GM19193 (cell line): ENCODE data around the gene ZNF710.

ENCODE experiments used
- POLR2A ChIP-seq: IDR thresholded peaks from 4 replicates; pipeline ENCODE4 v1.6.1; 2011; ENCODE audit not compliant: insufficient read depth, insufficient read length; ENCODE audit errors: extremely low read depth

ZNF710 gene

DNA sequence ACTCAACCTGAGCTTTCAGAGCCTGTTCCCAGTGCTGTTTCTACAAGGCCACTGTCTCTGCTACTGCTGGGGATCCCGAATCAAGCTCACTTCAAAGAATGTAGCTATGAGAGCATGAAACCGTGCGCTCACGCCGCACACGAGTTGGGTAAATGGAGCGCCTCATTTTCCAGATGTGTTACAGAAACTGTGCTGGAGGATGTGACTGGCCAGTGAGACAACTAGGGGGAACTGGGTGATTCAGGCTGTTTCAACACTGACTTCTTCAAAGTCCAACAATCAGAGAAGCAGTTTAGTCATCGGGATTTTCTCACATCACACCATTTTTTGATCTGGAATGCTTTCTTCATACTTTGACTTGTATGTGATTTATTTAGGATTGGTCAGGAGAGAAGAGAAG lies 3.5 kb downstream of the ZNF710 start:
- no peak for TF ChIP-seq POLR2A

DNA sequence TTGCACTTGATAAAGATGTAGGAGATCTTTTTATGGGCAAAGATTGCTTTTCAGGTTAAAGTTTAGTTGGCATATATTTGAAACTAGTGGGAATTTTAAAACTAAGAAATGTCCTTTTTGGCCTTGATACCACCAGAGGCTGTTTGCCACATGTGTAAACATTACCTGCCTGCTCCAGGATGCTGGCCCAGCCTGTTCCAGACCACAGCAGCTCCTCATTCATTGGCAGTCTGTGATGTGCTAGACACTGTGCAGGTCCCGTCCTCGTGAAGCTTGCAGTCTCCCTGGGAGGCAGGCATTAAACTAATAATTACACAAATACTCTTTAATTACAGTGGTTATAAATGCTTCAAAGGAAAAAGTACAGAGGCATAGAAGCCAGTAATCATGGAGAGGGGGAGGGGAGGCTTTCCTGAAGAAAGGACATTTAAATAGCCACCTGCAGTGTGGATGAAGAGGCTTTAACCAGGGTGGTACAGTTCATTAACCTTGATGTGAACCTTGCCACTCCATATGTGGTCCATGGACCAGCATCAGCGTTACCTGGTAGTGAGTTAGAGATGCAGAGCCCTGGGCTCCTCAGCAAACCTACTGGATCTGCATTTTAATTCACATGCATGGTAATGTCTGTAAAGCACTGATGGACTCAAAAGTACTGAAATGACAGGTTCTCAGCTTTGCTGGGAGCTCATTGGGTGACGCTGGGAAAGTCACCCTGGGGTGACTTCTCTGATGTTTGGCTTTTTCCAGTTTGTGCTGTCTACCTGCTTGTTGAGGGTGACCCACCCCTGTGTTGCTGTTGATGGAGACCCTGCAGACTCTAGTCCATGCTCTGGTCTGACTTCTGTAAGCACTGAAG lies 5.3 kb downstream of the ZNF710 start:
- TF ChIP-seq POLR2A: no peak

DNA sequence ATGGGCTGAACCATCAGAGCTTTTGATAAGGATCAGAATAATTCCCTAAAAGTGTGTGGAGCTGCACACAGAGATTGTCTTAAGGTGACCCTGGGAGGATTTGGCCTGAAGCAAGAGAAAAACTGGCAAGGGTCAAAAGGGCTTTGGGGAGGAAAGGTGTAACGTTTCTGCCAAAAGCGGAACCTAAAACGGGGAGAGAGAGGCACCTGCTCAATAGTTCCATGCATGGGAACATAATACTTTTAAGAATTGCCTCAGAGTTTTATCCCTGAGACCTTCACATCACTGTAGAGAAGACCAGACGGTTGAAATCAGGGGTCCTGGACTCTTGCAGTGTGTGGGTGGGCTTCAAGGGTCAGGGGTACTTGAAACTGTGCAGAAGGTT lies 5.9 kb downstream of the ZNF710 start:
- TF ChIP-seq POLR2A: no peak

DNA sequence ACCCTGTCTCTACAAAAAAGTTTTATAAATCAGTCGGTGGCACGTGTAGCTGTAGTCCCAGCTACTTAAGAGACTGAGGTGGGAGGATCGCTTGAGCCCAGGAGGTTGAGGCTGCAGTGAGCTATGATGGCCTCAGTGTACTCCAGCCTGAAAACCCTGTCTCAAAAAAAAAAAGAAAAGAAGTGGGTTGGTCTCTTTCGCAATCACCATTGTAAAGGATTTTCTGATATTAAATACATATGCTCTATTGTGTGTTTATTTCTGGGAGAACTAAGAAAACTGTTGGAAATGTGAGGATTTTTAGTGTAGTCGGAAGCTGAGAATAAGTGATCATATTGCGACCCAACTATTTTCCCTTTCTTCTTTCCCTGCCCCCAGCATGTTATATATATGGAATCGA lies 7.5 kb downstream of the ZNF710 start:
- TF ChIP-seq POLR2A: no peak

DNA sequence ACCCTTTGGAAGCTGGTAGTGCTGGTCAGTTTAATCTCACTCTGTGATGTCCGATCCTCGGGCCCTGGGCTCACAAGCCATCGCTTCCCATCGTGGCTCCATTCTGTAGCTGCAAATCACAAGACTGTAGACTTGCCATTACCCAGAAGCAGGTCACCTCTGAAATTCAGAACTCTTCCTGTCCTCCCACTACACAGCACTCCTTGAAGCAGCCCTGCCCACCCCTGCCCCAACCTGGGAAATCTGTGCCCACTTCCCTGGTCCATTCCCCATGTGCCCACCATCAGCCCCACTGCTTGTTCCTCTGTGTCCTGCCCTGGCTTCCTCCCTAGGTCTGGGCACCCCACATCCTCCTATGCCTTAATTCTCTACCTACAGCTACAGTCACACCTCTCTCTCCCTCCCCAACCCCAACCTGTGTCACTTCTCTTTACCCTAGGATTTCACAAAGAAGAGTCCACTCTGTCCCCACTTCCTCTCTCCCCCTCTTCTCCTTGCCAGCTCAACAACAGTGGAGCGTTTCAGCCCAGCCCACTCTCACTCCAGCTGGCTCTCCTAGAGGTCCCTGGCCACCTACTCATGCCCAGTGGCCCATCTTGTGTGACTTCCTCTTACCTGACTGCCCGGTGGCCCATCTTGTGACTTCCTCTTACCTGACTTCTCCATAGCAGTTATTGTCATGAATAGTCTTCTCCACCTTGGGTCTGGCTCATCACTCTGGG lies 8.3 kb downstream of the ZNF710 start:
- no peak for TF ChIP-seq POLR2A

DNA sequence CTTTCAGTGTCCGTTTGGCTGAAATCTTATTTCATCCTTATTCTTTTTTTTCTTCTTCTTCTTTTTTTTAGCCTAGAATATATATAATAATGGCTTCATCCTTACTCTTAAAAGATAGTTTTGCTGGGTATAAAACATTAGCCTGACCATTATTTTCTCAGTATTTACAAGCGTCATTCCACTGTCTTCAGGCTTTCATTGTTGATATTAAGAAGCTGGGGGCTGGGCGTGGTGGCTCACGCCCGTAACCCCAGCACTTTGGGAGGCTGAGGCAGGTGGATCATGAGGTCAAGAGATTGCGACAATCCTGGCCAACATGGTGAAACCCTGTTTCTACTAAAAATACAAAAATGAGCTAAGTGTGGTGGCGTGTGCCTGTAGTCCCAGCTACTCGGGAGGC lies 10.6 kb downstream of the ZNF710 start:
- TF ChIP-seq POLR2A: no peak

DNA sequence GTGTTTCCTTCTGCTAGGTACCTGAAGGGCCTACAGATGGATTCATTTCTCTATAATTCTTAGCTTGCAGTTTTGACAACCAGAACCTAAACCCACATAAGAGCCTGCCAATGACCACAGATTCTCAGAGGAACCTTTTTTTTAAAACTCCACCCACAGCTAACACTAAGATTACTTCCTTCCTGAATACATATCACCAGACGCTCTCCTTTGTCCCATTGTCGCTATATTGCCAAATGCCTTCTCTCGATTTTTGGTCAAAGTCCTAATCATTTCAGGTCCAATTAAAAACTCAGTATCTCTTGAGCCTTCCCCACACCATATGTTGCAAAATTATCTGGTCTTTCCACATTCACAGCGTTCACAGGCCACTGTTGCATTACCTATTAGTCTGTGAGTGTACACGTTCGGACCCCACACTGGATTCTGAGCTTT lies 12.4 kb downstream of the ZNF710 start:
- no peak for TF ChIP-seq POLR2A

DNA sequence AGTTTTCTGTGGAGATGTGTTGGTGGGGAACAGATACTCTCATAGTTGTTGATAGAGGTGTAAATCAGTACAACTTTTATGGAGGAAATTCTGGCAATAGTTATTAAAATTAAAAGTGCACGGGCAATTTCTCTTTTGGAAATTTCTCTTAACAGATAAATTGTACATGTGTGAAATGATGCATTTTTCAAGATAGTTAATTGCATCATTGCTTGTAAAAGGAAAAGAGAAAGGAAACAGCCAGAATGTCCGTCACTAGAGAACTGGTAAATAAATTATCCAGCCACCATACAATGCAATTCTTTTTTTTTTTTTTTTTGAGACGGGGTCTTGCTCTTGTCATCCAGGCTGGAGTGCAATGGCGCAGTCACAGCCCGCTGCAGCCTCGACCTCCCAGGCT lies 14.2 kb downstream of the ZNF710 start:
- no peak for TF ChIP-seq POLR2A

DNA sequence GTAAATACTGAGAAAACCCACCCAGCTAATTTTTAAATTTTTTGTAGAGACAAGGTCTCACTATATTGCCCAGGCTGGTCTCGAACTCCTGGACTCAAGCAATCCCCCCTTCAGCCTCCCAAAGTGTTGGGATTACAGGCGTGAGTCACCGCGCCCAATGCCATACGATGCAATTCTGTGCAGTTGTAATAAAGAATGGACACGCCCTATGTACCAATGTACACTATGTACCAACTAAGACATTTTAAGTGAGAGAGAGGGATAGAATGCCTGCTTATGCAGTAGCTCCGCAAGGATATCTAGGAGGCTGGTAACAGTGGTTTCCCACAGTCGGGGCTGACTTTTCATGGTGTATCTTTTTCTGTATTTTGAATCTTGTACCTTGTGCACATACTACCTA lies 14.6 kb downstream of the ZNF710 start:
- no peak for TF ChIP-seq POLR2A

DNA sequence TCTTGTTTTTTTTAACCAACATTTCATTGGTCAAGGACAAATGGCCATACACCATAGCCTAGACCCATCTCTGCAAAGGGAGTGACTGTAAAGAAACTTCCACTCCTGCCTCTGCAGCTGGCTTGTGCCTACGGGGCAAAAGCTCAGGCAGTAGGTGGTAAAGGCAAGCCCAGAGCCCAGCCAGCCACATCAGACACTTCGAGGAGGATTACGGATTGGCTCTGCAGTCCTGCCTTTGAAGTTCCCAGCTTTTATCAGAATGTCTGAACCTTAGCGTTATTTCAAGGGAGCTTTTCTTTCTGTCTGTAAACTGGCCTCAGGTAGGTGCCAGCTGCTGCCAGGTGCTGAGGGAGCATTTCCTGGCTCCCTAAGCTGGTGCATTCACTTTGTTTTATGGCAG lies 15.6 kb downstream of the ZNF710 start:
- TF ChIP-seq POLR2A: no peak

DNA sequence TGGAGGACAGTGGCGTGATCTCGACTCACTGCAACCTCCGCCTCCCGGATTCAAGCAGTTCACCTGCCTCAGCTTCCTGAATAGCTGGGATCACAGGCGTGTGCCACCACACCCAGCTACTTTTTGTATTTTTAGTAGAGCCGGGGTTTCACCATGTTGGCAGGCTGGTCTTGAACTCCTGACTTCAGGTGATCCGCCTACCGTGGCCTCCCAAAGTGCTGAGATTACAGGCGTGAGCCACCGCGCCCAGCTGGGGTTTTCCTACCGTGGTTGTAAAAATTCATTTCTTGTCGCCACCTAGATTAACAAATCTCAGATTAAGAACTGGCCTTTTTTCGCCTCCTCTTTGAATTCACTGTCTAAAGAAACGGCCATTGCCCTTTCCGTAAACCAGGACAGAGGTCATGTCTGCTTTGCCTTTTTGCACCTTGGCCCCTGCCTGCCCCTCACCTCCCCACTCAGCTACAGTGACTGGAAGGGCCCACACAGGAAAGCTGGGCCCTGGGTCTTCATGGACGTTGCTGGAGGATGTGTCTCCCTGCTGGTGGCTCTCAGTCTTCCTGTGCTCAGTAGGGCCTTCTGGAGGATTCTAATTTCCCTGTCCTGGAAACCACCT lies 17.2 kb downstream of the ZNF710 start:
- TF ChIP-seq POLR2A: no peak

DNA sequence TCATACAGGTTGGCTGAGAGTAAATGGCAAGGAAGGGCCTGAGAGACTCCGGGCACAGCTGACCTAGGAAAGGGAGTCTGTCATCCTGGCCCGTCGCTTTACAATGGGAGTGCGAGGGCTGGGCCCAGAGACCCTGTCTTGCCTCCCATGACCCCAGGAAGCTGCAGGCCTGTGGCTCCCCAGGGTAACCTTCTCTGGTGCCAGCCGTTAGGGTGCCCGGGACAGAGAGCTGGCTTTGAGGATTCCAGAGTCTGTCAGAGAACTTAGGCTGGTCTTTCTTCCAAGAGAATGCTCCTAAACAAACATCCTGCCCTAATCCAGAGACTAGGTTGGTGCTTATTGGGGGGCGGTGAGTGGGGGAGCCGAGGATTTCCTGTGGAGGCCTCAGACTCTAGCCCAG lies 18.5 kb downstream of the ZNF710 start:
- no peak for TF ChIP-seq POLR2A

DNA sequence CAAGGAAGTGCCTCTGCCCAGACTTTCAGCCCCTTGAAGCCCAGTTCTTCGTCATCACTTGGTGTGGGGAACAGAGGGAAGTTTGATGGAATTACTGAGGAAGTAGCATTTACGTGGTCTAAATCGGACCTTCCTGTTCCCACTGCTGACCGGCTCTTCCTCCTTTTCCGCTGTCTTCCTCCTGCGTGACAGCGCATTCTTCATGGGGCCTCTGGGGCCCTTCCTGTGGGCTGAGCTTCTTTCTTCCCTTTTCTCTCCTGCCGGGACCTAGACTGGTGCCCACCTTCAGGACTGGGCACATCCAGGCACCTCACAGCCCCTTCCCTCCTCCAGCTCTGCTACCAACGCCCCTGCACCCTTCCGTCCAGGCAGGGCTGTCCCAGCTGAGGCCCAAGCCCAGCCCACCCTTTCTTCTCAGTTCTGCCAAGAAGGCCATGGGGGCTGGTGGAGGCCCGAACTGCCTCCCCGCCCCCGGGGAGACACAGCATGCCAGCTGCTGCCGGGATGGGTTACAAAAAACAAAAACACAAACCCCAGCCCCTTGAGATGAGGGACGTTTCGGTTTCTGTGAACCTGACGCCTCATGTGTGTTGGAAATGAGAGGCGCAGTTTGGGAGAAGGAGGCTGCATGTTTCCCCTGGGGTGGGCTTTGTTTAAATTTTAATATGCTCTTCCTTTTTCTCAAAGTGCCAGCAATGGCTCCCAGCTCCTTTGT lies 19.1 kb downstream of the ZNF710 start:
- no peak for TF ChIP-seq POLR2A

DNA sequence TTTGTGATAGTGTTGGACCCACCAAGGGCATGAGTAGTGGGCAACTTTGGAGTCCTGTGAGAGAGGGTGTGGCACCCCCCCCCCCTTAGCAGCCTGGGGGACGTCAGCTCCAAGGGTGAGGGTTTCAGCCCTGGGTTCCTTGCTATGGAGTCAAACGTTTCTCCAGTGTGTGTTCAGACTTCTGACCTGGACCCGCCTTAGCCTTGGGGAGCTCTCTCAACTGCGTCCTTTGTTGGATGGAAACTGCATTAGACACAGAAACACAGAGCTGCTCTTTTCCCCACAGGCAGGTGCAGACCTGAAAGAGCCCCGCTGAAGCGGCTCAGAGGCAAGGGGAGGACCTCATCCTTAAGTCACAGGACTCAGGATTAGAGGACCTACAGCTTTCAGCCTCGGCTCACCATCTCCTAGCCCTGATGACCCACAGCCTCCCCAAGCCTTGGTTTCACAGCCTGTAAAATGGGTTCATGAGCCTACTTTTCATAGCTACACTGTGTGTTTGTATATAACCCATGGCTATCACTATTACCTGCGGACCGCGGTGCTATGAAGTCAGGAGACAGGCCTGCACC lies 19.9 kb downstream of the ZNF710 start:
- no peak for TF ChIP-seq POLR2A

DNA sequence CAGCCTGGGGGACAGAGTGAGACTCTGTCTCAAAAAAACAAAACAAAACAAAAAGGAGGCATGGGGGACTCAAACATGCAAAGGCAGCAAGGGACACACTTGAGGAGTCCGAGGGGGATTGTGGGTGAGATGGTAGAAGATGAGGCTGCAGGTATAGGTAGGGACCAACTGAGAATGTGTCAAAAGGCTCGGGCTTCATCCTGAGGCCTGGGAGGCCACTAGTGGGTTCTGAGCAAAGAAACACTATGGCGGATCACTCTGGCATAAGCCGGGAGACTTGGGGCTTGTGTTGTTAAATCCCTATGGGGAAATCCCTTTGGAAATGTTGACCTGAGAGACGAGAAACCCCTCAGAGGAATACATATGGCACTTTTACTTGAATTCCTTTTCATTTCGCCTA lies 21.2 kb downstream of the ZNF710 start:
- TF ChIP-seq POLR2A: no peak
